Osteoblast (primary cell): ENCODE results near the gene TEX261. TPM values are rescaled to one million over a fixed set of nuclear protein-coding genes. Genes with fewer than 3 reads are reported as not detected.
A peak's percentile ranks its signal among the peaks of the same experiment; 100 is the strongest.

Source experiments
- DNase-seq: peaks from one replicate; pipeline ENCODE4 v3.0.0; 2011; ENCODE audit warnings: low spot score, mixed read lengths; ENCODE audit not compliant: insufficient read length; ENCODE audit errors: missing footprints
- H2AFZ ChIP-seq: 2 replicates; pipeline ENCODE4 v1.6.0; 2011; ENCODE audit warnings: mild to moderate bottlenecking, low read length
- H3K27ac ChIP-seq: 2 replicates; pipeline ENCODE4 v1.5.1; 2011; ENCODE audit warnings: mild to moderate bottlenecking, low read depth, low read length, moderate library complexity
- H3K27me3 ChIP-seq: 2 replicates; pipeline ENCODE4 v1.6.0; 2012; ENCODE audit warnings: mild to moderate bottlenecking, control low read depth, inconsistent platforms, low read length, moderate library complexity; ENCODE audit not compliant: insufficient read depth
- H3K36me3 ChIP-seq: 2 replicates; pipeline ENCODE4 v1.5.1; 2011; ENCODE audit warnings: mild to moderate bottlenecking, low read length, control low read depth, moderate library complexity; ENCODE audit not compliant: insufficient read depth
- H3K4me1 ChIP-seq: 2 replicates; pipeline ENCODE4 v1.5.1; 2011; ENCODE audit warnings: mild to moderate bottlenecking, low read length, control low read depth, moderate library complexity; ENCODE audit not compliant: insufficient read depth
- H3K4me2 ChIP-seq: 2 replicates; pipeline ENCODE4 v1.6.0; 2011; ENCODE audit warnings: mild to moderate bottlenecking, low read length; ENCODE audit not compliant: insufficient read depth
- H3K4me3 ChIP-seq: fragments of 200-600 bp; sonication (generic); 3 replicates; pipeline ENCODE4 v1.5.1; 2012; ENCODE audit warnings: mild to moderate bottlenecking, low read length, inconsistent platforms; ENCODE audit not compliant: insufficient read depth
- H3K79me2 ChIP-seq: 2 replicates; pipeline ENCODE4 v1.6.0; 2012; ENCODE audit warnings: mild to moderate bottlenecking, low read length, control low read depth, inconsistent platforms; ENCODE audit not compliant: insufficient read depth
- H3K9me3 ChIP-seq: 2 replicates; pipeline ENCODE4 v1.5.1; 2011; ENCODE audit warnings: low read depth, low read length, control low read depth
- H4K20me1 ChIP-seq: 2 replicates; pipeline ENCODE4 v1.6.0; 2012; ENCODE audit warnings: mild to moderate bottlenecking, low read length, control low read depth; ENCODE audit not compliant: insufficient read depth
- CTCF ChIP-seq: IDR thresholded peaks from 2 replicates; pipeline ENCODE4 v1.5.1; 2011; ENCODE audit warnings: mild to moderate bottlenecking, low read depth, low read length, moderate library complexity; ENCODE audit errors: extremely low read depth
- total RNA-seq: library from RNA; depleted of rRNA; stranded (reverse); fragments of >200 nt; gene quantifications from 2 replicates; pipeline ENCODE4 v1.2.3, GENCODE V29; 2012

The TEX261 gene
- total RNA-seq, 1 donor, result 30.0 TPM

- no peaks in the 10 kb centered on the region for H3K27me3 ChIP-seq
- TF ChIP-seq CTCF, result no peak
- no peak overlapping the region for H3K4me3 ChIP-seq
- H3K36me3 ChIP-seq, result peaks cover 57% of the 10 kb centered on the region
- peaks cover 11% of the 10 kb centered on the region for H3K4me1 ChIP-seq
- peak; percentile 27 for DNase-seq
- H3K4me2 ChIP-seq, result no peak overlapping the region
- no peak overlapping the region for H3K27ac ChIP-seq
- no peak overlapping the region for H2AFZ ChIP-seq
- peaks cover 22% of the 10 kb centered on the region for H4K20me1 ChIP-seq
- H3K79me2 ChIP-seq, result peaks cover 33% of the 10 kb centered on the region
- no peaks in the 10 kb centered on the region for H3K9me3 ChIP-seq
Measured at GRCh38 chr2:70988726-70989648, 5.7 kb downstream of the TEX261 start.

GRCh38 chr2:70988151-70988550 lies 6.5 kb downstream of the TEX261 start:
- Histone ChIP-seq H3K4me1 (peaks cover 3% of the 10 kb centered on the region), H3K4me2 (no peak overlapping the region), H3K27me3 (no peaks in the 10 kb centered on the region), H3K9me3 (no peaks in the 10 kb centered on the region), H3K27ac (no peak overlapping the region), H2AFZ (no peak overlapping the region), H3K79me2 (peaks cover 25% of the 10 kb centered on the region), H3K36me3 (peaks cover 57% of the 10 kb centered on the region), H4K20me1 (peaks cover 14% of the 10 kb centered on the region), H3K4me3 (no peak overlapping the region)
- DNase-seq, result peak; percentile 27
- no peak for TF ChIP-seq CTCF

- Histone ChIP-seq H3K4me1 (no peaks in the 10 kb centered on the region), H4K20me1 (peaks cover 9% of the 10 kb centered on the region), H3K36me3 (peaks cover 57% of the 10 kb centered on the region), H3K27ac (no peak overlapping the region), H3K79me2 (peaks cover 19% of the 10 kb centered on the region), H3K27me3 (no peaks in the 10 kb centered on the region), H3K9me3 (no peaks in the 10 kb centered on the region), H2AFZ (no peak overlapping the region), H3K4me2 (no peak overlapping the region), H3K4me3 (no peak overlapping the region)
- DNase-seq, result no peak
- no peak for TF ChIP-seq CTCF
Measured at GRCh38 chr2:70987386-70987785, 7.3 kb downstream of the TEX261 start.

GRCh38 chr2:70986499-70987189 lies 8.0 kb downstream of the TEX261 start:
- Histone ChIP-seq H3K36me3 (peaks cover 53% of the 10 kb centered on the region), H3K27me3 (no peaks in the 10 kb centered on the region)

More at GRCh38 chr2:70986499-70987189, 8.0 kb downstream of the TEX261 start:
- Histone ChIP-seq H3K4me3 (no peak overlapping the region), H3K9me3 (no peaks in the 10 kb centered on the region), H4K20me1 (peaks cover 9% of the 10 kb centered on the region), H3K79me2 (peaks cover 13% of the 10 kb centered on the region), H3K4me1 (no peaks in the 10 kb centered on the region), H3K4me2 (no peak overlapping the region), H2AFZ (no peak overlapping the region), H3K27ac (no peak overlapping the region)
- DNase-seq, result peak; percentile 29
- no peak for TF ChIP-seq CTCF
